H9 (cell line): ENCODE data around the gene PPP2R3A. TPM values are rescaled to one million over a fixed set of nuclear protein-coding genes. Genes with fewer than 3 reads are reported as not detected.

Experiments used
- DNase-seq: peaks from one replicate; pipeline ENCODE4 v3.0.0-alpha.2; 2017
- H2AFZ ChIP-seq: one replicate; pipeline ENCODE4 v1.6.1; 2013; ENCODE audit warnings: mild to moderate bottlenecking, low read length, control low read depth, moderate library complexity
- H2AK5ac ChIP-seq: 2 replicates; pipeline ENCODE4 v1.6.1; 2013; ENCODE audit warnings: low read length, control low read depth, mixed read lengths; ENCODE audit not compliant: insufficient read length
- H2BK120ac ChIP-seq: one replicate; pipeline ENCODE4 v1.6.1; 2013; ENCODE audit warnings: low read depth, mild to moderate bottlenecking, low read length, control low read depth, inconsistent platforms; ENCODE audit not compliant: poor library complexity, severe bottlenecking
- H2BK12ac ChIP-seq: 2 replicates; pipeline ENCODE4 v1.6.1; 2013; ENCODE audit warnings: low read length, control low read depth, mixed read lengths, low read depth; ENCODE audit not compliant: insufficient read length
- H2BK15ac ChIP-seq: 2 replicates; pipeline ENCODE4 v1.6.1; 2013; ENCODE audit warnings: low read depth, low read length, control low read depth
- H2BK20ac ChIP-seq: one replicate; pipeline ENCODE4 v1.6.1; 2013; ENCODE audit warnings: low read depth, mild to moderate bottlenecking, low read length, control low read depth, inconsistent platforms; ENCODE audit not compliant: poor library complexity, severe bottlenecking
- H2BK5ac ChIP-seq: 2 replicates; pipeline ENCODE4 v1.6.1; 2013; ENCODE audit warnings: low read length, control low read depth, mixed read lengths; ENCODE audit not compliant: insufficient read length
- H3K14ac ChIP-seq: 2 replicates; pipeline ENCODE4 v1.6.1; 2013; ENCODE audit warnings: low read length, control low read depth; ENCODE audit not compliant: insufficient read depth
- H3K18ac ChIP-seq: 2 replicates; pipeline ENCODE4 v1.6.1; 2013; ENCODE audit warnings: low read depth, mild to moderate bottlenecking, mixed read lengths, low read length, control low read depth; ENCODE audit not compliant: insufficient read length
- H3K23ac ChIP-seq: 2 replicates; pipeline ENCODE4 v1.6.1; 2013; ENCODE audit warnings: low read length, control low read depth, mixed read lengths, low read depth; ENCODE audit not compliant: insufficient read length
- H3K23me2 ChIP-seq: 2 replicates; pipeline ENCODE4 v1.6.1; 2013; ENCODE audit warnings: low read depth, mild to moderate bottlenecking, mixed read lengths, low read length, control low read depth; ENCODE audit not compliant: insufficient read length, poor library complexity, severe bottlenecking
- H3K27ac ChIP-seq: 2 replicates; pipeline ENCODE4 v1.5.1; 2013; ENCODE audit warnings: low read length, control low read depth, mixed read lengths, low read depth; ENCODE audit not compliant: insufficient read length
- H3K27me3 ChIP-seq: 2 replicates; pipeline ENCODE4 v1.6.1; 2013; ENCODE audit warnings: low read length, control low read depth, inconsistent platforms; ENCODE audit not compliant: insufficient read depth
- H3K4ac ChIP-seq: 2 replicates; pipeline ENCODE4 v1.6.1; 2013; ENCODE audit warnings: low read depth, mild to moderate bottlenecking, control low read depth, inconsistent platforms, low read length, moderate library complexity
- H3K4me1 ChIP-seq: 2 replicates; pipeline ENCODE4 v1.6.1; 2013; ENCODE audit warnings: low read length, control low read depth, inconsistent platforms; ENCODE audit not compliant: insufficient read depth
- H3K4me2 ChIP-seq: 2 replicates; pipeline ENCODE4 v1.6.1; 2013; ENCODE audit warnings: low read length, control low read depth, mixed read lengths; ENCODE audit not compliant: insufficient read length, insufficient read depth
- H3K56ac ChIP-seq: 2 replicates; pipeline ENCODE4 v1.6.1; 2013; ENCODE audit warnings: low read depth, mild to moderate bottlenecking, mixed read lengths, low read length, control low read depth; ENCODE audit not compliant: insufficient read length
- H3K79me1 ChIP-seq: 2 replicates; pipeline ENCODE4 v1.6.1; 2013; ENCODE audit warnings: low read depth, mild to moderate bottlenecking, moderate library complexity, low read length, control low read depth, inconsistent platforms; ENCODE audit not compliant: insufficient read depth, poor library complexity, severe bottlenecking
- H3K79me2 ChIP-seq: 2 replicates; pipeline ENCODE4 v1.6.1; 2013; ENCODE audit warnings: low read length, control low read depth, inconsistent platforms; ENCODE audit not compliant: insufficient read depth
- H3K9ac ChIP-seq: 2 replicates; pipeline ENCODE4 v1.6.1; 2013; ENCODE audit warnings: low read length, control low read depth, mixed read lengths; ENCODE audit not compliant: insufficient read length; ENCODE audit errors: extremely low read depth
- H3K9me3 ChIP-seq: one replicate; pipeline ENCODE4 v1.6.1; 2013; ENCODE audit warnings: low read depth, low read length, inconsistent platforms; ENCODE audit not compliant: control insufficient read depth
- H3T11ph ChIP-seq: one replicate; pipeline ENCODE4 v1.6.1; 2013; ENCODE audit warnings: mild to moderate bottlenecking, low read length, control low read depth, inconsistent platforms
- H4K20me1 ChIP-seq: one replicate; pipeline ENCODE4 v1.6.1; 2013; ENCODE audit not compliant: control insufficient read depth, insufficient read length, insufficient read depth
- H4K5ac ChIP-seq: 2 replicates; pipeline ENCODE4 v1.6.1; 2013; ENCODE audit warnings: low read depth, mild to moderate bottlenecking, mixed read lengths, low read length, control low read depth; ENCODE audit not compliant: insufficient read length
- H4K8ac ChIP-seq: replicated peaks from 2 replicates; pipeline ENCODE4 v1.6.1; 2013; ENCODE audit warnings: low read length, control low read depth, mixed read lengths, low read depth; ENCODE audit not compliant: insufficient read length
- H4K91ac ChIP-seq: 2 replicates; pipeline ENCODE4 v1.6.1; 2013; ENCODE audit warnings: low read depth, mild to moderate bottlenecking, moderate library complexity, mixed read lengths, low read length, control low read depth; ENCODE audit not compliant: insufficient read length
- H3K27ac Mint-ChIP-seq, 3 experiments: 2 replicates in 2 of 3; 3 replicates in 1 of 3; pipeline ENCODE4 v1.8.0; 2020 to 2021; ENCODE audit warnings: mixed read lengths in 3 of 3, mild to moderate bottlenecking in 1 of 3, moderate library complexity in 1 of 3
- H3K27me3 Mint-ChIP-seq: 2 replicates; pipeline ENCODE4 v1.8.0; 2021; ENCODE audit warnings: low read depth, mild to moderate bottlenecking, moderate library complexity, mixed read lengths
- H3K36me3 Mint-ChIP-seq, 3 experiments: 2 replicates in 2 of 3; 3 replicates in 1 of 3; pipeline ENCODE4 v1.8.0; 2020 to 2021; ENCODE audit warnings: low read depth in 3 of 3, mixed read lengths in 3 of 3; ENCODE audit not compliant: insufficient read depth in 1 of 3
- H3K4me1 Mint-ChIP-seq, 2 experiments: 2 replicates each; pipeline ENCODE4 v1.8.0; 2020; ENCODE audit warnings: mixed read lengths in 2 of 2
- H3K4me3 Mint-ChIP-seq, 2 experiments: 2 replicates in 1 of 2; 3 replicates in 1 of 2; pipeline ENCODE4 v1.8.0; 2020 to 2021; ENCODE audit warnings: mild to moderate bottlenecking in 2 of 2, mixed read lengths in 2 of 2, moderate library complexity in 1 of 2
- H3K9me3 Mint-ChIP-seq, 2 experiments: 2 replicates in 1 of 2; 3 replicates in 1 of 2; pipeline ENCODE4 v1.8.0; 2020; ENCODE audit warnings: mild to moderate bottlenecking in 2 of 2, mixed read lengths in 2 of 2, moderate library complexity in 1 of 2
- CTCF ChIP-seq: fragments of 200-600 bp; sonication (generic); conservative IDR thresholded peaks from 3 replicates; pipeline ENCODE4 v1.8.0; 2021; ENCODE audit warnings: antibody characterized with exemption, mild to moderate bottlenecking
- WGBS: extraction: QIAGEN DNeasy Blood & Tissue Kit; methylation state at CpG from one replicate; pipeline ENCODE4 v1.1.7; 2013; ENCODE audit warnings: missing lambda C conversion rate, low lambda C conversion rate, mixed read lengths; ENCODE audit not compliant: insufficient read length; ENCODE audit errors: extremely low coverage; 5-methylcytosine and 5-hydroxymethylcytosine counted together
- total RNA-seq: library from RNA; stranded (reverse); gene quantifications from 2 replicates; pipeline ENCODE4 v1.2.1, GENCODE V29; 2021

The PPP2R3A gene
- total RNA-seq, 1 experiment from 2014 or later = 12.4 TPM

GRCh38 chr3:136177876-136178275, 212.3 kb downstream of the PPP2R3A start:
- H2BK20ac ChIP-seq = no peak overlapping the region
- Mint-ChIP-seq H3K4me3 (no peak overlapping the region), H3K27me3 (no peaks in the 10 kb centered on the region), H3K4me1 (peaks cover 8 to 11% of the 10 kb centered on the region in 2 experiments), H3K9me3 (no peaks in the 10 kb centered on the region), H3K36me3 (no peaks in the 10 kb centered on the region), H3K27ac (no peak overlapping the region)
- H2AFZ ChIP-seq = no peak overlapping the region
- no peak overlapping the region for H3T11ph ChIP-seq
- no peak overlapping the region for H3K9ac ChIP-seq
- no peak overlapping the region for H3K18ac ChIP-seq
- no peak overlapping the region for H4K8ac ChIP-seq
- WGBS = no CpG with 5 or more reads among the region's 4 CpGs
- H3K23ac ChIP-seq = no peak overlapping the region
- H3K4me2 ChIP-seq = no peak overlapping the region
- no peak for DNase-seq
- no peak overlapping the region for H3K14ac ChIP-seq
- H2BK5ac ChIP-seq = no peak overlapping the region
- H3K27me3 ChIP-seq = no peaks in the 10 kb centered on the region
- H4K5ac ChIP-seq = no peak overlapping the region
- no peak overlapping the region for H2BK12ac ChIP-seq
- no peak for TF ChIP-seq CTCF
- no peak overlapping the region for H3K27ac ChIP-seq
- H3K9me3 ChIP-seq = no peaks in the 10 kb centered on the region
- peaks cover 8% of the 10 kb centered on the region for H3K79me1 ChIP-seq
- H3K23me2 ChIP-seq = no peaks in the 10 kb centered on the region
- peaks cover 55% of the 10 kb centered on the region for H3K79me2 ChIP-seq
- H4K20me1 ChIP-seq = no peaks in the 10 kb centered on the region
- no peak overlapping the region for H3K4ac ChIP-seq
- H3K56ac ChIP-seq = no peak overlapping the region
- H2BK15ac ChIP-seq = no peak overlapping the region
- no peak overlapping the region for H4K91ac ChIP-seq
- no peaks in the 10 kb centered on the region for H3K4me1 ChIP-seq
- no peak overlapping the region for H2BK120ac ChIP-seq
- H2AK5ac ChIP-seq = no peak overlapping the region
